PFSK-1 (cell line): Measurements from ENCODE around the gene SEMA4D.

Source experiments
- FOXP2 ChIP-seq: optimal IDR thresholded peaks from 2 replicates; pipeline ENCODE3; 2011; ENCODE audit warnings: borderline replicate concordance, control low read depth, inconsistent platforms; ENCODE audit not compliant: insufficient read depth; ENCODE audit errors: extremely low read length, extremely low read depth
- POLR2AphosphoS5 ChIP-seq: IDR thresholded peaks from 2 replicates; pipeline ENCODE4 v1.6.1; 2012; ENCODE audit warnings: low read depth, mild to moderate bottlenecking, control low read depth, low read length, moderate library complexity
- REST ChIP-seq, 2 experiments: IDR thresholded peaks; 2 replicates each; pipeline versions ENCODE4 v1.6.1 to v1.8.0; 2011 to 2012; ENCODE audit warnings: low read depth in 2 of 2, low read length in 2 of 2, control low read depth in 1 of 2, inconsistent platforms in 1 of 2, mild to moderate bottlenecking in 1 of 2, moderate library complexity in 1 of 2; ENCODE audit not compliant: insufficient read depth in 1 of 2
- SIN3A ChIP-seq: IDR thresholded peaks from 2 replicates; pipeline ENCODE4 v1.6.1; 2012; ENCODE audit warnings: mild to moderate bottlenecking, low read length, moderate library complexity, borderline replicate concordance; ENCODE audit not compliant: insufficient read depth
- TAF1 ChIP-seq: IDR thresholded peaks from 2 replicates; pipeline ENCODE4 v1.6.1; 2012; ENCODE audit warnings: low read length, control low read depth, borderline replicate concordance; ENCODE audit not compliant: insufficient read depth

SEMA4D gene

GRCh38 chr9:89481538-89481915, 16.4 kb downstream of the SEMA4D start:
- TF ChIP-seq POLR2AphosphoS5 (no peak), FOXP2 (no peak)

- TF ChIP-seq SIN3A (no peak), POLR2AphosphoS5 (no peak), FOXP2 (no peak), REST (IDR thresholded peaks at IDR 0.05; ENCODE audit: insufficient read depth in 1 of 2, low read depth in 2 of 2, low read length in 2 of 2) (no peak), TAF1 (no peak)
Observed at GRCh38 chr9:89480825-89481537, 16.9 kb downstream of the SEMA4D start.

GRCh38 chr9:89478821-89479668, 18.9 kb downstream of the SEMA4D start:
- no peak for TF ChIP-seq POLR2AphosphoS5
- TF ChIP-seq TAF1 = no peak
- no peak for TF ChIP-seq SIN3A
- no peak for TF ChIP-seq REST (IDR thresholded peaks at IDR 0.05; ENCODE audit: insufficient read depth in 1 of 2, low read depth in 2 of 2, low read length in 2 of 2)
- TF ChIP-seq FOXP2 = no peak

- TF ChIP-seq SIN3A (no peak), POLR2AphosphoS5 (no peak), FOXP2 (no peak), REST (IDR thresholded peaks at IDR 0.05; ENCODE audit: insufficient read depth in 1 of 2, low read depth in 2 of 2, low read length in 2 of 2) (no peak), TAF1 (no peak)
Observed at GRCh38 chr9:89477811-89478630, 19.9 kb downstream of the SEMA4D start.

- TF ChIP-seq SIN3A = no peak
- TF ChIP-seq POLR2AphosphoS5 = no peak
- no peak for TF ChIP-seq FOXP2
- TF ChIP-seq TAF1 = no peak
- TF ChIP-seq REST (IDR thresholded peaks at IDR 0.05; ENCODE audit: insufficient read depth in 1 of 2, low read depth in 2 of 2, low read length in 2 of 2) = no peak
Observed at GRCh38 chr9:89477384-89477783, 20.5 kb downstream of the SEMA4D start.
